Hepatocyte (in vitro differentiated cells): ENCODE measurements around the gene HABP4.

Source experiments
- CTCF ChIP-seq: fragments of 200-600 bp; sonication (generic); IDR thresholded peaks from 2 replicates; pipeline ENCODE4 v1.5.1; 2016; ENCODE audit warnings: antibody characterized with exemption, mild to moderate bottlenecking; ENCODE audit not compliant: poor library complexity
- EZH2 ChIP-seq: fragments of 200-600 bp; sonication (generic); IDR thresholded peaks from 2 replicates; pipeline ENCODE4 v1.6.1; 2016; ENCODE audit warnings: antibody characterized with exemption, mild to moderate bottlenecking, borderline replicate concordance
- EZH2phosphoT487 ChIP-seq: fragments of 200-600 bp; sonication (generic); IDR thresholded peaks from one replicate; pipeline ENCODE4 v1.6.1; 2018; ENCODE audit warnings: antibody characterized with exemption, mild to moderate bottlenecking, low read depth, moderate library complexity; ENCODE audit not compliant: unreplicated experiment, severe bottlenecking

GRCh38 chr9:96467784-96468183 is 17.8 kb downstream of the HABP4 start:
- TF ChIP-seq CTCF (no peak), EZH2phosphoT487 (no peak), EZH2 (no peak)
